ENCODE measurements around the gene TGOLN2.
A peak's percentile ranks its signal among the peaks of the same experiment; 100 is the strongest.

The TGOLN2 gene

GRCh38 chr2:85307527-85307897 is 20.3 kb downstream of the TGOLN2 start:
- no peak for DNase-seq

DNA sequence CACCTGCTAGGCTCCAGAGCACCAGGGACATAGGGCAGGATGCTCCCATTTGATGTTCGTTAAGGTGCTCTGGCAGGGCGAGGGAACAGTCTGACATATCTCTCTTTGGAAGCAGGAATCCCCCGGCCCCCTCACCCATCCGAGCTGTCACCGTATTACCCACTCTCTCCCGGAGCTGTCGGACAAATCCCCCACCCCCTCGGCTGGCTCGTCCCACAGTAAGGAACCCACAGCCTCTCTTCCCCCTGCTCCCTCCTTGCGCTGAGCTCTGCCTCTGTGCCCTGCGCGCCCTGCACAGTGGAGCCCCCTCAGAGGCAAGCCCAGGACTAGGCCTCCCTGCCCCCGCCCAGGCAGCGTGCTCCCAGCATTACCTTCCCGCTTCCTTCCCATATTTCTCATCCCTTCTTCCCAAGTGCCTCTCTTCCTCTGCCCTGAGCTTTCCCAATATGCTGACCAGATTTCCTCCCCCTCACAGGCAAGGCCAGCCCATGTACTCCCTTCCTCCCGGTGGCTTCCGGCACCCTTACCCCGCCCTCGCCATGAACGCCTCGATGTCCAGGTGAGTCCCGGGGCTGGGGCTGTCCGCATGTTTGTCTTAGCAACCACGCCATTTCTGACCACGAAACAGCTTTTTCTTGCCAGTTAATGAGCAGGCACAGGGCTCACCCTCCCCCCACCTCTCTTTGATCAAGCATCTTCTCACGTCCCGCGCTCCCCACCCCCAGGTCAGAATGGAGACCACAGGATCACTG is 23.8 kb downstream of the TGOLN2 start:
- no peak for DNase-seq

- no peak for DNase-seq
Measured at GRCh38 chr2:85302121-85302520, 25.7 kb downstream of the TGOLN2 start.

- DNase-seq: peak; percentile 81
Measured at GRCh38 chr2:85291425-85292023, 36.3 kb downstream of the TGOLN2 start.

DNA sequence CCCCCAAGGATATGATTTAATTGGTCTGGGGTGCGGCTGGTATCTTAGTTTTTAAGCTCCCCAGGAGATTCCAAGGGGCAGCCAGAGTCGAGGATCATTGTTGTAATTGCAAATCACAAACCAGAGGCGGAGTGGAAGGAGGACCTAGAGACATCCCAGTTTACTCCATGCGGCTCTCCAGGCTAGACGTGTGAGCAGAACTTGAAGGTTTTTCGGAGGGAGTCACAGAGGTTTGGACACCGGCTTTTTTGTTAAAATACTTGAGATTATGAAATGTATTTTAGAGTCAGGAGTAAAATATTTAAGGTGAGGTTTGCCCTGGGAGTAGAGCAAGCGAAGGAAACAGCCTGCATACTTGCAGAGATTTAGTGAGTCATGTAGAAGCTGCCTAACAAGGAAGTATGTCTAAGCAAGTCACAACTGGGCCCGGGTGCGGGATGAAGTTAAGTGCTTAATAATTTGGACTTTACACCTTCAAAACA is 39.5 kb downstream of the TGOLN2 start:
- no peak for DNase-seq

- DNase-seq: no peak
Measured at GRCh38 chr2:85287721-85288120, 40.1 kb downstream of the TGOLN2 start.

DNA sequence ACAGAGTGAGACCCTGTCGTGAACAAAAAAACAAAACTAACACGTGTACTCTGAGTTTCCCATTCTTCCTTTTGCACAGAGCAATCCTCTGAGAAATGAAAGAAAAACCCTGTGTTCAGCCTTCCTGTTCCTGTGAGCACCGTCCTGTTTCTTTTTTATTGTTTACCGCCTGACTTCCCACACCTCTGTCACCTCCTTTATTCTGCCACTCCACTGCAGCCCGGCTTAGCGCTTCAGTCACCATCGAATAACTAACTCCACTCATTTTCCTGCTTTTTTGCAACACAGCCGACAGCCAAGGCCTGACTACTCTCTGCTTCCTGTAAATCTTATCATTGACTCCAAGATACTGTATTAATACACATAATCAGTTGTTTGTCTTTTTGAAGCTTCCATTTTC is 40.9 kb downstream of the TGOLN2 start:
- no peak for DNase-seq

- DNase-seq: no peak
Measured at GRCh38 chr2:85283641-85284040, 44.1 kb downstream of the TGOLN2 start.

GRCh38 chr2:85282914-85283313 is 44.9 kb downstream of the TGOLN2 start:
- no peak for DNase-seq

DNA sequence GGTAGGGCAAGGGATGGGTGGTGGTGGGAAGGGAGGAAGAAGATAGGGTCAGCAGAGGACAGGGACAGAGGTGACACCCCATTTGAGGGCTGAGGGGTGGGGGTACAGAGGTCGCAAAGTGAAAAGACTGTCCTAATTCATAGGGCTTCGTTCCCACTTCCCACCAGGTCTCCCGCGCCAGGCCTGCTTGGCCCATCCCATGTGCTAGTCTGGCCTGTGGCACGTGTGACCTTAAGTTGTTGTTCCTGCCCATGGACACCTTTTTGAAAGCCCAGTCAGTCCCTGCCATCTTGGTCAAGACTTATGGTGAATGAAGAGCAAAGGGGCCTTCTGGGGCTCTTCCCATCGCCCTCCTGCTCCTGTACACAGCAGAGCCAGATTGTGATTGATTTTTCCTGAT is 46.2 kb downstream of the TGOLN2 start:
- no peak for DNase-seq

DNA sequence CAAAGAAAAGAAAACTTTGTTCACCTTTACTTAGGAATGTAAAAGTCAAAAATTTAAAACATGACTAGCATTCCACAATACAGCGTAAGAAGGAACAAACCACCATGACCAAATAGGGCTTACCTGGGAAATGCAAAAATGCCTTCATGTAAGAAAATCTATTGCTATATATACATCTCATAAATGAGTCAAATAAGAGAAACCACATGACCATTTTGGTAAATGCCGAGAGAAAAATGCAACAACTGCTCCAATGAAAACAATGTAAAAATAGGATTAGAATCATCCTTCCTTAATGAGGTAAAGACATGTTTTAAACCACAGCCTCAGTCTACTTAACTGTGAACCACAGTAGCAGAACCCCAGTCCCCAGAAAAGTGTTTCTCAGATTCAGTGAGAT is 49.4 kb downstream of the TGOLN2 start:
- no peak for DNase-seq

DNA sequence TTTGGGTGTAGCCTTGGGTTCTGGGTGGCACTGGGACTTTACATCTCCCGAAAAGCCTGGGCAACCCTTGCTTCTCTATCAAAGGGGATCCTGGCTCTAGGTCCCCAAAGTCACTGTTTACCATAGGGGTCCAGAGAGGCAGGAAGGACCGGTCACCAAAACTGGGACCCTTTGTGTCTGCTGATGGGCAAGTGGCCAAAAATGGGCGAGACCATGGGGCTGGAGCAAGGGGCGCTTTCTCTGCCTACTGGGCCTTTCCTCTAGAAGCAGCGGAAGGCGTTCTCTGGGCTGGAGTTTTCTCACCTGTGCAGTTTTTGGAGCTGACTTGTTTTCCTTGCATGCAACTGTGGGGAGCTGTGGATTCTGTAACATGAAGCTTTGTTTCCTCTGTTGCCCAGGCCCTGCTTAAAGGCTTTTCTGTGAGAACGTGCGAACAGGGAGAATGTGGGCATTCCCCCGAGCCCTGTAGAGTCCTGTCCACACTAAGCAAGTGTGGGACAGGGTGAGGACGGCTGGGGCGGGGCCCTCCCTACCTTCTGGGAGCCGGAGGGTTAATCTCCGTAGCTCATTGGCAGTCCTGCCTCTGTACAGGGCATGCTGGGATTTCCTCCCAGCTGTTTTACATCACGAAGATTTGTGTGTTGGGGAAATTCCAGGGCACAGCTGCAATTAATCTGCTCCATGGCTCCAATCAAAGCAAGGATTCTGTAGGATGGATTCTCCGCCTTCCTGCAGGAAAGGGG is 50.2 kb downstream of the TGOLN2 start:
- no peak for DNase-seq

DNA sequence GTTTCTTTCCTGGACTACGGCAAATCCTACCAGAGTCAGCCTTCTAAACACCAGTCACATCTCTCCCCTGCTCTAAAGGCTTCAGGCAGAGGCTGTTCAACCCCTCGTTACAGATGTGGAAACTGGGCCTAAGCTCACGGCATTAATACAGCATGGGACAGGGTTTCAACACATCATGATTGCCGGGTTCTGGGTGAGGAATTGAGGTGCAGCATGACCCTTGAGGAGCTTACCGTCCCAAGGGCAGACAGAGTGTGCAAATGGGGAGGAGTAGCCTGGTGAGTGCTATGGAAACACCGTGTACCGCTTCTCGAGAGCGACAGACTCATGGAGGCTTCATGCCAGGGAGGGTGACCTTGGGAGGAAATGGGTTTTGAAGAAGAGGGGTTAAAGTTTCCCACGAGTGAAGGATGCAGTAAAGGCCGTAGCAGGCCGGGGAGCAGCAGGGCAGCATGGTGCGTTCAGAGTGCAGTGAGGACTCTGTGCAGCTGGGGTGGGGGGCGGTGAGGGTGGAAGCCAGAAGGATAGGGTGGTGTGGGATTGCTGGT is 51.1 kb downstream of the TGOLN2 start:
- DNase-seq: no peak

DNA sequence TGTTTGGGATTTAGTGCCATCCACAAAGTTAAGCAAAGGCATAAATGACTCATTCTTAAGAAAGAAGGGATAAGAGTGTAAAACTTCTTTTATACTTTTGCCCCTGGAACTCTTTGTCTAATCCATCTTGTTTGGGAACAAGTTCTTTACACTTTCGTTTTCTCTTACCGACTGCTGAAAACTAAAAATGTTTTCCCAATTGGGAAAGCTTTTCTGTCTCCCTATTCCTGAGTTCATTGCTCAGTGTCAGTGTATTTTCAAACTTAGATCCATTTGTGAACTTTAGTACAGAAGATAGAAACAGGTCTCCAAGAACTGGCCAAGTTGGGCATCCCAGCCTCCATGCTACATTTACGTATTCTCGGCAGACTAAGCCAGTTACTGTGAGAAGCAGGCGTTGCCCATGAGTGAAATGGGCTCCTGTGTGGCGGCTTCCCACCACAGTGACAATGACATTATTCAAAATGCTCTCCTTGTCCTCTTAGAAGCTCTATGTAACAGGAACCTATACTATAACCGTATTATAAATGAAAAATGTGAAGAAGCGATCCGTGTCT is 51.7 kb downstream of the TGOLN2 start:
- DNase-seq: no peak

GRCh38 chr2:85273738-85274731 is 53.8 kb downstream of the TGOLN2 start:
- no peak for DNase-seq

DNA sequence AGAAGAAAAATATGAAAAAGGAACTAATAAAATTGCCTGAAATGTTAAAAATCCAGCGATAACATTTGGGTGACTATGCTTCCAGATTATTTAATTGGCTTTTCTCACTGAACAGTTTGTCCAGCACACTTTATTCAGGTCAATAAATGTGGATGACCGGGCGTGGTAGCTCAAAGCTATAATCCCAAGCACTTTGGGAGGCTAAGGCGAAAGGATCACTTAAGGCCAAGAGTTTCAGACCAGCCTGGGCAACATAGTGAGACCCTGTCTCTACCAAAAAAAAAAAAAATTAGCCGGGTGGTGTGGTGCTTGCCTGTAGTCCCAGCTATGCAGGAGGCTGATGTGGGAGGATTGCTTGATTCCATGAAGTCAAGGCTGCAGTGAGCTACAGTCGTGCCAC is 55.4 kb downstream of the TGOLN2 start:
- DNase-seq: no peak

DNA sequence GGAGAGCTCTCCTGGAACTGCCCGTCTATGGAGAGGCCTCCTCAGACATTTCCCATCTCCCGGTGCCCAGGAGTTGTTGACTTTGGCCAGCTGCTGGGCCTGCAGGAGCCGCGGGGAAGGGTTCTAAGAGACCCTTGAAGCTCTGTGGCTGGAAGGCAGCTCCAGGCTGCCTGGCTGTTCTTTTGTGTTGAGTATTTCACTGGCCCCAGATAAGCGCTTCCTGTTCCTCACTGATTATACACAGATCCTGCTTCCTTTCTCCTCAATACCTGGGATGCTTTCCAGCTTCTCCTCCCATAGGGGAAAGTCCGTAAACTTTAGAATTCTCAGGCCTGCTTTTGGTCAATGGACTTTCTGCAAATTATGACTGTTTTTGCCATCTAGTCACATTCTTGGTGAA is 57.8 kb downstream of the TGOLN2 start:
- DNase-seq: no peak

All from inflammatory macrophage treated with lipopolysaccharide for 4 hours (primary cell).